Measurements from ENCODE around the gene NHSL2.

NHSL2 gene

DNA sequence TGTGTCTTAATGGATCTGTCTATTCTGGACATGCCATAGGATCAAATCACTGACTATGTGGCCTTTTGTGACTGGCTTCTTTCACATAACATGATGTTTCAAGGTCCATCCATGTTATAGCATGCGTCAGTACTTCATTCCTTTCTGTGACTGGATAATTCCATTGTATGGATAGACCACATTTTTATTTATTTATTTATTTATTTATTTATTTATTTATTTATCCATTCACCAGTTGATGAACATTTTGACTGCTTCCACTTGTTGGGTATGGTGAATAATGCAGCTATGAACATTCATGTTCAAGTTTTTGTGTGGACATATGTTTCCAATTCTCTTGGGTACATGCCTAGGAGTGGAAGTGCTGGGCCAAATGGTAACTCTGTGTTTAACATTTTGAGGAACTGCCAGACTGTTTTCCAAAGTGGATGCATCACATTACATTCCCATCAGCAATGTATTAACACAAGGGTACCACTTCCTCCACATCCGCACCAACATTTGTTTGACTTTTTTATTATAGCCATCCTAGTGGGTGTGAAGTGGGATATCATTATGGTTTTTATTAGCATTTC lies 207.1 kb downstream of the NHSL2 start:
- no peak for DNase-seq

DNA sequence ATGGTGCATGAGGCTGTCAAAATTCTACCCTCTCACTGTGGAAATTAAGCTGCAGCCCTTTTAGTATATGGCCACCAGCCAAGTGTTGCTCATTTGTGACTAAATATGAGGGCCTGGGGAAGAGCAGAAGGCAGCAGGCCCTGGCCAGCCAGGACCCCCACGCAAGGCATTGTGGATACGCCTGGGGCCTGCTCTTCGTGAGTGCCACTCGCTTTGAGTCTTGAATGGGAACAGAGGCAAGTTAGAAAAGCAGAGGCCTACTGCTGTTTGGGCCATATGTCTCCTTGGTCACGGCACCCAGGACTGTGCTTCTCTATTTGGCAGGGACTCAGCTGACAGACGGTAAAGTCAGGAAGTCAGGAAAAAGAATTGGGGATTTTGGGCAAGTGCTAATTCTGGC lies 210.2 kb downstream of the NHSL2 start:
- peak; percentile 58 for DNase-seq

DNA sequence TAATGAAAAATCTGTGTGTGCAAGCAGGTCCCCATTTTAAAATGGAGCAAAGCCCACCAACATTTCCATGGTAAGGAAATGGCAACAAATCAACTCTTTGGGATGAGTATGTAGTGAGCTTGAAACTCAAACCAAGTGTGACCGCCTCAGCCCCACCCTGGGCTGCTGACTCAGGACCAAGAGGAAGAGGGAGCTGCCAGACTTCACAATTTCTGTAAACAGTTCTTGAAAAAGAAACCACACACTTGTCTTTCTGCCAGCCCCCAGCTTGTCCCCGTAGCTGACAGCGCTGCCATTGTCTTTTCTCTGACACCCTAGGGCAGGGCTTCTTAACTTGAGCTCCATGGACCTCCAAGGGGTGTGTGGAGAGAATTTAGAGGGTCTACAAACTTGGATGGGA lies 210.7 kb downstream of the NHSL2 start:
- peak; percentile 79 for DNase-seq

DNA sequence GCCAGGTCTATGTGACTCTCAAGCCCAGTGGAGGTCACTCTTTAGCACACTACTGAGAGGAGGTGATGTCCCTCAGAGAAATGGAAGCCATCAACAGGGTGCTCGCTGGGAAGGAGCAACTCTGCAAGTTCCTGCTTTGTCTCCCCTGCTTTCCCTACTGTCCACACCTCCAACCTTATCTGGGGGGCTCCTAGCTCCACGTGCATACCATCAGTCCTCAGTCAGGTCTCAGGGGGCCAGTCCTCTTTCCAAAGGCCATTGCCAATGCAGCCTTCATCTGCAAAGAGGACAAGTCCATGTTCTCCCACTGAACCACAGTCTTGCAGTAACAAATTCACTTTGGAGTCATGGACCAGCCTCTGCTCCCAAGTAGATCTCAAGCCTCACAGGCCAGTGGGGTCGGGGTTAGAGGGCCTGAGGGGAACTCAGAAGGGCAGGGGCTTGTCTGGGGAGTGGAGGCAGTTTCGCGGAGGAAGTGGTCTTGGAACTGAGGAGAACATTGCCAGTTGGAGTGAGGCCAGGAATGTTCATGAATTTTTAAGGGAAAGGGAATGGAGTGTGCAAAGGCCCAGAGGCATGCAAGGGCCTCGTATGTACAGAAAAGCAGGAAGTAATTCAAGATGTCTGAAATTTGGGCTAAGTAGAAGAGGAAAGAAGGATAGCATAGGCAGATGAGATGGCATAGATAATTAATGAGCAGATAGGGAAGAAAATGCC lies 212.1 kb downstream of the NHSL2 start:
- DNase-seq, result no peak

DNA sequence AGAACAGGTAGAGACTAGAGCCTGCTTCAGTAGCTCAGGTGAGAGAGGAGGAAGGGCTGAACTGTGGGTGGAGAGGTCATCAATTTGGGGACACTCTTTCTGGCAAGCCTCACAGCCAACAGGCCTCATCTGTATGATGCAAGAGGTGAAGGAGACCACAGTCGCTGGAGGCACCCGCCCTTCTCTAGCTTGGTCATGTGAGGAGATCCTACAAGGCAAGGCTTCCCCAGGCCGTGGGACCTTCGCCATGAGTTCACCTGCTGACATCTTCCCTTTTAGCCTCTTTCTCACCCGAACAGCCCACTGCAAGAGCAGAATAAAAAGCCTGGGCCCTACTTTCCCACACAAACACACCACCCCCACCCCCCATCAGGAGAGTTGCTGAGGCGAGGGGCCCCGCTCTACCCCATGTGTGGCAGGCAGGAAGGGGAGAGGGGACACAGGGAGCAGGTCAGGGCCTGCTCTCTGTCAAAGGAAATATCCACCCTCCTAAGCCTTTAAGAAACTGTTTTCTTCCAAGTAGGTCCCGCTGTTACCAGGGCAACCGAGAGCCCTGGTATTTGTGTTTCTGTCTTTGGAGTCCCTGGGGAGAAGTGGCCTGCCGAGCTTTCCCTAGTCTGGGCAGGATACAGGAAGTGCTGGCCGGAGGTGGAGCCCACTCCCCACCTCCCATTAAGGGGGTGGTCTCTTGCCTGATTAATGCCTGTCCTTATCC lies 213.0 kb downstream of the NHSL2 start:
- peak; percentile 49 for DNase-seq

DNA sequence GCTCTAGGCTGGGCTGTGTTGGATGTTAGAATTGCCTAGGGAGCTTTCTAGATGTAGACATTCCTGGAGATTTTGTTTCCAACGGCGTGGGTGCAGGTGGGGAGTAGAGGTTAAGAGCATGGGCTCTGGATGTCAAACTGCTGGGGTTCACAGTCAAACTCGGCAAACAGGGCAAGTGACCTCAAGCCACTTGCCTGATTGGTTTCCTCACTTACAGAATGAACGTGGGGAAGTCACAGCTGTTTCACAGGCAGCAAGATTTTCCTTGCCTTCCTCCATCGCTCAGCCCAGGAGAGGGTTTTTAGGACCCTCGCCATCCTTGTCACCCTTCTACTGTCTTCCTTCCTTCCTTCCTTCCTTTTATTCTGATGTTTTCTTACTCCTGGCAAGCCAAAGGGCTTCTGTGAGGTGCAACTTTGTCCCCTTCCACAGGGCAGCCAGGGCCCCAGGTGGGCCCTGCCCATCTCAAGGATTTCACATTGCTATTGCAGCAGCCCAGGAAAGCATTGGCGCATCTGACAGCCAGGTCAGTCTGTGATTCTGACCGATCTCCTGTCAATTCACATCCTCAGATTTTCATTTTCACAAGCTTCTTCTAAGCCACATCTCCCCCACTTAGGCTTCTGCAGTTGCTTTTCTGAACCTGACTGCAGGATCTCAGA lies 214.0 kb downstream of the NHSL2 start:
- DNase-seq, result no peak

DNA sequence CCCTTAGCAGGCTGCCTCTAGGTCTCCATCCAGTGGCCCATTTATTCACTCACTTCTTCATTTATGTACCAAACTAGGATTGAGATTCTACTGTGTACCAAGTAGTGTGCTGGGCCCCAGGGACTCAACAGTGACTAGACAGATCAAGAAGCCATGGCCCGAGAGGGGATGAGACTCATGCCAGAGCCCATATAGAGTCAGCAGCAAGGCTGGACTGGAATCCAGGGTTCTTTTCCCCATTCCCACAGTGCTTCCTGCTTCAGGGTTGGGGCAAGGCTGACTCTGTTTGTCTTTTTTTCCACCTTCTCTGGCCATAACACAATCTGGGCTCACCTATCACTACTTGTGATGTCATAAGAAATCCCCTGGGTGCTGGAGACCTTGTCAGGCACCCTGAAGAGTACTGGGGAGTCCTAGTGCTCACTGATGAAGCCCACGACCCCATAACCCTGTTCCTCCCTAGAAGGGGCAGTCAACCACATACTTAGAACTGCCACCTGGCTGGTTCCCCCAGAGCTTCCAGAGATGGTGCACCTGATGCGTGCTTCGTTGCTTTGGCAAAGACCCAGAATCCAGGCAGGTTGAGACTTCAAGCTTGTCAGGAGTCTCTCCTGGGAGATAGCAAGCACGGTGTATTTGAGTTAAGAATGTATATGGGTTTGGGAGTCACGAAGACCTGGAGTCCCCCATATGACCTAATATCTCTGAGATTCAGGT lies 214.8 kb downstream of the NHSL2 start:
- DNase-seq, result peak; percentile 55

DNA sequence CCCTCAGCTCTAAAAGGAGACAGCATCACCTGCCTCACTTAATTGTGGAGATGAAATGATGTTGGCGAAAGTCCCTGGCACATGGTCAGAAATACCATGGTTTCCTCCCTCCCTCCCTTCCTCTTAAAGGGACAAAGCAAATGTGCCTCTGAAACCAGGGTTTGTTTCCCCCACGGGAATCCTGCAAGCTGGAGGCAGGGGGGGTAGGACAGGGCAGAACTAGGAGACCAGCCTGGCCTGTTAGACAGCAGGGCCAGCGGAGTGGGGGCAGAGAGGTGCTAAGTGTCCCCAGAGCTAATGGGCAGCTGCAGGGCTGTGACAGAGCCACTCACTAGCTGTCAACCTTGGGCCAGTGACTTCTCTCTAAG lies 215.4 kb downstream of the NHSL2 start:
- DNase-seq, result no peak

DNA sequence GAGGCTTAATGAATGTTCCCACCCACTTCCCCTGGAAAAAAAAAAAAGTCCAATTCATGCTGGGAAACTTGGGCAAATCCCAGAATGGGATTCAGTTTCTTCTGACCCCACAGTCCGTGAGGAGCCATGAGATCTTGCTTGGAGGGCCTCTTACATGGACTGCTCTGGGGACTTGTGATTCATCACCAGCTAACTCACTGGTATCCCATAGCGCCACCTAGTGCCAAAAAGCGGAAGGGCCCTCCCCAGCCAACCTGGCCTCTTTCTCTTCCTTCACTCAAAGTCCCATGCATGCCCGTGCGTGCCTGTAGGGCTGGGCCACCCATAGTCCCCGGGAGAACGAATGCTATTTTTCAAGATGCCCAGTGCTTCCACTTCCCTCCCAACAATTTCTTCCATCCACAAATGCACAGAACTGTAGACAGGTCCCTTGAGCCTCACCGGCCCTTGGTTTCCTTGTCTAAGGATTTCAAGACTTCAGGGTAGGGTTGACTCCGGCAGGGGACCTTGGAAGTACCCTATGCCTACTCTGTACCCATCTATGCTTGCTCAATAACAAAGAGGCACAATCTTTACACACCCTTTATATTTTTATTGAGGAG lies 216.0 kb downstream of the NHSL2 start:
- peak; percentile 63 for DNase-seq

DNA sequence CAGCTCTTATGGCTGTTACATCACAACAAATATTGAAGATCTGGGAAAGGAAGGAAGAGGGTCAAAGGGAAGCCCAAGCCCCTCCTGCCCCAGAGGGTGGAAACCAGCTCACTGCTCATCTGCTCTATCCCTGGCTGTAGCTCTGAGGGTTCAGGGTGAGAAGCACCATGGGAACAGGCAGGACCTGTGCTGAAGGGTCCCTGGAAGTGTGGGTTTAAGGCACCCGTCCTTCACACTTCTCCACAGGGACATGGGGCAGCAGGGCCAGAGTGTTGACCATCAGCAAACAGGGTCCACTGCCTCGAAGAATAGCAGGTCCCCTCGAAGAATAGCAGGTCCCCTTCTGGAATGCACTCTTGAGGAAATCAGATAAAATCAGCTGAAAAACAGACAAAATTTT lies 216.7 kb downstream of the NHSL2 start:
- DNase-seq, result no peak

DNA sequence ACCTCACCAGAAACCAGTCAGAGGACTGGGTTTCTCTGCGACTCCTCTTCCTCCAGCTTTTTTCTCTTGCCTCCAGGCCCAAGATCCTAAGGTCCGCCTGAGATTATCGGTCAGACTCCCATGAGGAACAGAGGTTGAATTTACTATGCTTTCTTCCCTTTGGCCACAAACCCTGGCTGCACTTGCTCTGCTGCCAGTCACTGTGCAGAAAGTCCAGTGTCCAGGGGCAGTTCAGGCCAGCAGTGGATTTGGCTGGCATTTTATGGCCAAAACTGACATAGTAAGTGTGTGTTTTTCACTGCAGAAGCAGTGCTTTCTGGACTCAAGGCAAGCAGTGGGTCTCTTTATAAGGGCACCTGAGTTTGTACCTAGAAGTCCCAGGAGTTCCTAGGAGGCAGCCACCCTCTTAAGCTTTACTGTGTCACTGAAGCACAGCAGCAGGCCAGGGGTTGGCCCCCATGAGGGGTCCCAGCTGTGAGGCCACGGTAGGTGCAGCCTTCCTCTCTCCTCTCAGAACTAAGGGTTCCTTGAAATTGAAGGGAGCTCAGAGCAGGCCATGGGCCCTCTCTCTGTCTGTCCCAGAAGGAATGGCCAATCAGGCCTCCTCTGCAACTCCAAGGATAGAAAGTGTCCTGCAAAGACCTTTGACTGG lies 217.7 kb downstream of the NHSL2 start:
- DNase-seq, result no peak

DNA sequence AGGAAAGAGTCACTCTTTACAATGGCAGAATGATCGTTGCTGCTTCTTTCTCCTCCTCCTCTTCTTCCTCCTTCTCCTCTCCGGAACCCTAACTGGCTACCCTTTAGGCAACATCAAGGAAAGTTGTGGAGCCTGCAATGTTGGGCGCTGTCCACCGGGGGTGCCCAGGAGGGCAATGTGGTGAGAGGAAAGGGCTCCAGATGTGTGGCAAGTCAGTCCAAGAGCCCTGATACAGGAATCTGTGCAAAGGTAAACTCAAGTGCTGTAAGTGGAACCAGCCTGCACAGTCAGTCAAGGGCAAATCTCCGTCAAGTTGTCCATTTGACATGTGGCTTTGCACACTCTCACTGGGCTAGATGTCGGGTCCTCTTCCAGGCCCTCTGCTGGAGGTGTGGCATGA lies 218.2 kb downstream of the NHSL2 start:
- no peak for DNase-seq

DNA sequence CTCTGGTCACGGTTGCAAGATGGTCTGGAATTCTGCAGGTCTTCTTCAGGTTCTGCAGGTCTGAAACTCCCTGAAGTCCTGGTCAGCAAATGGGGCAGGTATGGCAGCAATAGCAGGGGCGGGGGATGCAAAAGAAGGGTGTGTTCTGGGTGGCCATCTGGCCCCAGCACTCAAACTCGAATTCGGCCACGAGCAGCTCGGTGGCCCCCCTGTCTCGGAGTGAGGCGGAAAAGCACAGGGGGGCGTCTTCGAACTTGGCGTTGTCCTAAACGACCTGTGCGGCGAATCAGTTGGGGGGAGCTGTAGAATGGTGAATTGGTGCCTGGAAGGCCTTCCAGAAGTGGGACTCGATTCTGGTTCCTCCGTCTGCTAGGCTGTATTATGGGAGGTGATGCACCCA lies 219.0 kb downstream of the NHSL2 start:
- DNase-seq, result no peak

DNA sequence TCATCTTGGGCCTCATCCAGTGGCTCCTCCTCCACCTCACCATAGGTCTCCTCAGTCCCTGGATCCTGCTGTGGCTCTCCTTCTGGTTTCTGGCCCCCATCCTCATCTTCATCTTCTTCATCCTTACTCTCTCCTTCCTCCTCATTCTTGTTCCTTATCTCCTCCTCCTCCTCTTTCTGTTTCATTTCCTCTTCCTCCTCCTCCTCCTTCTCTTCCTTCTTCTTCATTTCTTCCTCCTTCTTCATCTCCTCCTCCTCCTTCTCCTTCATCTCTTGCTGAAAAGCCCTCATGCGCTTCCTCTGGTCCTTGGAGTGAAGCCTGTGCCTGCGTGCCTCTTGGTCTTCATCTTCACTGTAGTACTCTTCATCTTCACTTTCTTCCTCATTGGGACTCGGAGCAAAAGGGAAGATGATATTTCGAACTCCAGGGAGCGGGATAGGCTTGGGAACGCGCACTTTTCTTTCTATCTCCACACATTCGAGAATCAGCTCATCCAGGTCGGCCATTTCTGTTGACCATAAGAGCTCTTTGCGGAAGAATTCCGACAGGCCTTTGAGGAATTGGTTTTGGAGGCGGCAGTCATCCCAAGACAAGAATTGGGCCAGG lies 219.6 kb downstream of the NHSL2 start:
- no peak for DNase-seq

DNA sequence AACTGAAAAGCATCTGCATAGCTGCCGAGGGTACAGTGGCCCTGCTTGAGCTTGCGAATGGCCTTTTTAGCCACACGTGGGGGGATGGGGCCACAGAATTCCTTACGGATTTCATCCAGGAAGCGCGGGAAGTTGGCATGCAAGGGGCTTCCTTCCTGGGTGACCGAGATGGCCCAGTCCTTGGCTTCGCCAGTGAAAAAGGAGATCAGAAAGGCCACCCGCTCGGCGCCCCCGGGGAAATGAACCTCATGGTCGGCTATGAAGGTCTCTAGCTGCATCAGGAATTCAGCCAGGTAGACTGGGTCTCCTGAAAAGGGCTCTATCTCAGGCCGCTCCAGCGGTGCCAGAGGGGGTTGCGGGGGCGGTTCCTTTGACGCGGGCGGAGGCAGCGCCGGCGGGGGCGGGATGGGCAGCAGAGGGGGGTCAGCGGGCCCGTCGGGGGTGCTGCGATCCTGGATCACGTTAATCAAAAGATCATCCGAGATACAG lies 220.2 kb downstream of the NHSL2 start:
- DNase-seq, result no peak

DNA sequence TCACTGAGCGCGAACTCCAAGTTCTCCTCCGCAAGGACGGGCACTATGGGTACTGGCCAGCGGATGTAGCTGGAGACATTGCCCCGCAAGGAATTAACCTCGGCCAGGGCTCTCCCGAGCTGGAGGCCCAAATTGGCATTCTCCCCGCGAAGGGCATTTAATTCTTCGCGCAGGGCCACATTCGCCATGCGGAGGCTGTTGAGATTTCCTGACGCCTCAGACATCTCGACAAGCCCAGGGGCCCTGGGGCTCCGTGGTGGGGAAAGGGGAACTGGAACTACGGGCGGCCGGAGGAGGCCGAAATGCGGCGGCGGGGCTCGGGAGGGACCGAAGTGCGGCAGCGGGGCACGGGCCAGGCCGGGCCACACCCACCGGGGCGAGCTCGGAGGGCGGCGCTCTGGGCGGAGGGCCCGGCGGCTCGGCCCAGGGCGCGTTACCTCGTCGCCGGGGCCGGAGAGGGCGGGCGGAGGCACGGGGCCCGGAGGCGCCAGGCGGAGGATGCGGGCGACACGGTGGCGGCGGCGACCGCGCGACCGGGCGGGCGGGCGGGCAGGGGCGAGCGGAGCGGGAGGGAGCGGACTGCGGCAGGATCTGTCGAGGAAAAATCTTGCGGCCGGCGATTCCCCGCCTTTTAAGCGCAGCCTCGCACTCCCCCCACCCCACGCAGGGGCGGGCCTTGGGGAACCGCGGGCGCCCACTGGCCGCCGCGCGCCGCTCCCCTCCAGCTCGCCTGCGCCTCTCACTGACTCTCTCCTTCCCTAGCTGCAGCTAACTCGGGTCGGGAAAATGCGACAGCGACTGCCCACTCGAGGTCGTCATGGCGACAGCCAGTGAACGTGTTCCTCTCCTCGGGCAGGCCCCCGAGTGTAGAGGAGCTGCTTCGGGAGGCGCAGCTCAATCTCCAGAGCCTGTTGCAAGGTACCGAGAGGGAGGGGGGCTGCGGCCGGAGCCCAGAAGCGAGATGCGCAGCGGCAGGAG lies 221.0 kb downstream of the NHSL2 start, which contains the start of gene RTL5:
Gene RTL5 (minus strand): TSS at position 599 of the 978 bp plus-strand sequence.
- peak; percentile 84 for DNase-seq

DNA sequence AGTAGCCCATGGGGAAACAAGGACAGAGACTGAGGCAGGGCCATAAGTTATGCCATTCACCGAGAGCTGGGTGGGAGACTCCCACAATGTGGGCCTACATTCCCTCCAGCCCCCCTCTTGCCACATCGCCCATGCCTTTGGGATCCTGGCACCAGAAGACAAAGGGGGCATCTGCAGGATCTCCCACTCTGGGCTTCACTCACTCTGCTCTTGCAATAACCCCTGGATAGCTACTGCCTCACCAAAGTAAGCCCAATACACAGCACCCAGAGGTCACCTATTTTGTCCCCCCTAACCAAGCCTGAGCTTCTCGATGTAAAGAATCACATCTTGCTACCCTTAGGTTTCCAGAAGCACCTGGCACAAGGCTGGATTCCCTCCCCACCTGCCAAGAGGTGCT lies 221.8 kb downstream of the NHSL2 start:
- DNase-seq, result no peak

DNA sequence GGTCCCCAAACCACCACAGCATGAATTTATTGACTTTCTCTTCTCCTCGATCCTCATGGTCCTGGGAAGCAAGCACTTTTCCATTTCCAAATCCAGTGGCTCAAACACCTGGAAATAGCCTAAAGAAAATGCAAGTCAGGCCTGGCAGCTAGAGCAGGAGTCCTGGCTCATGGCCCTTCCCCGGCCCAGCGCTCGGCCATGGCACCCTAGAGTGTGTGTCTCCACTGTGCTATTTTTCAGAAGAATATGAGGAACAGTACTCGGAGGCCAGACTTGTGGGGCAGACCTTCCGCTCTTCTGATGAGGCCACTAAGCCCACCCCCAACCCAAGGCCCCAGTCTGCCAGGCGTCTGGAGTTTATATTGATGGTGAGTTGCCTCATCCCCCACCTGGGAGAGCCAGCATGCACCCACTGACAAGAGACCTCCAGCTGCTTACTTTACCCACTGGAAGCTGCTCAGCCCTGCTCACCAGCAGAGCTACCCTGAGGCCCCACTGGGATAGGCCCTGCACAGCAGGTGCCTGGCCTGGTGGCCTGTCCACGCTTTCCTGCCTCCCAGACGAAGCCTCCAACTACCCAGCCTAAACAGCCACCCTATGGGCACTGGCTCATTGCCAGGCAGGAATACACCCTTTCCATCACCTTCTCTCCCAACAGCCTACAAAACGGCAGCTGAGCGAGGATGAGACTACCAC lies 223.4 kb downstream of the NHSL2 start:
- no peak for DNase-seq

DNA sequence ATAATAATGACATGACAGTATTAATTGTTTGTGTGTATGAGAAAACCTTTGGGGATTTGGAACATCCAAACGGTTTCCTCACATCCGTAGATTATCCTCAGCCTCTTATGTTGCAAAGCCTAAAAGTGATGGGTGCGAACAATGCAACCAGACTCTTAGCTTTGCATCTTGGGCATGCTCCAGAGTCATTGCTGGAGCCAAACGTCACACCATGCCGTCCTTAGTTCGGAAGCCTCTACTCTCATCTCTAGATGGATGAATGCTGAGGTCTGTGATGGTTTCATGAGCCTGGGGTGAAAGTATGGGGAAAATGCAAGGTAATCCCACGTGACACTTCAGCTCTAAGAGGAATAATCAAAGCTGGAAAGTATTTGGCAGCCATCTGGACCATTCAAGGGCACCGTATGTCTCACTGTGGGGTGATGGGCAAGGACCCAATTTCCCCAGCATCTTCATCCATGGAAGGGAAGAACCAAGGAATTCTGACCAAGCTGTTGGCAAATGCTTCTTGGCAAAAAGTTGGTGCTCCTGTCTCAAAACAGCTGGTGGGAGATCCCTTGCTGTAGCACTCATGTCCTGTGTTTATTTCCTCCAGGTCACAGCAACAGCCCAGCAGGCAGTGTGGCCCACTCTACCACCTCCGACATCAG lies 227.3 kb downstream of the NHSL2 start:
- no peak for DNase-seq

All from DMS79 treated with DMSO at 0.1 percent for 48 hours (cell line).